ENCODE data around the gene DSC2.
"Not testable (repeated sequence)": the region's sequence is repeated elsewhere in the genome, so short reads cannot be mapped to it uniquely, and the experiment has no call there.

Gene DSC2

DNA sequence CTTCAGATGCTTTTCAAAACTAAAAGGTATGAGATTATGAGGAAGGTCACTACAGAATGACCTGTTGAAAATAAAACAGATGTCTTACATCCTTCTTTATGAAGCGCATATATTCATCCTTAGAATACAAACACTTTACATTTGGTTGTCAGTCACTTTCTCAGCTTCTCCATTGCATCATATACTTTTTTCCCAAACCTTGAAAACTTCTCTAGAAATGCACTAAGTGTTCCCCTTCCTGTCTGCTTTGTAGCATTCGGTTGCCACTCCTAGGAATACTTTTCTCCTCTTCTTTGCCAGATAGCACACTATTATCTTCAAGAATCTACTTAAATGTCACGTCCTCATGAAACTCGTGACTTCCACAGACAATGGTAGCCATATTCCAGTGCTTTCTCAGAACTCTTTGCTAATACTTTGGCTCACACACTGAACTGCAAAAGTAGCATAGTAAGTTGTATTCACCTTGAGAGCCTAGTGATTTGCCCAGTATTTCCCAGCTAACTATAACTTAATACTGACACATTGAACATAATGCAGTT, 32.8 kb upstream of the DSC2 start:
- CTCF ChIA-PET, result no interaction called here
- TF ChIP-seq, protein P1, sequence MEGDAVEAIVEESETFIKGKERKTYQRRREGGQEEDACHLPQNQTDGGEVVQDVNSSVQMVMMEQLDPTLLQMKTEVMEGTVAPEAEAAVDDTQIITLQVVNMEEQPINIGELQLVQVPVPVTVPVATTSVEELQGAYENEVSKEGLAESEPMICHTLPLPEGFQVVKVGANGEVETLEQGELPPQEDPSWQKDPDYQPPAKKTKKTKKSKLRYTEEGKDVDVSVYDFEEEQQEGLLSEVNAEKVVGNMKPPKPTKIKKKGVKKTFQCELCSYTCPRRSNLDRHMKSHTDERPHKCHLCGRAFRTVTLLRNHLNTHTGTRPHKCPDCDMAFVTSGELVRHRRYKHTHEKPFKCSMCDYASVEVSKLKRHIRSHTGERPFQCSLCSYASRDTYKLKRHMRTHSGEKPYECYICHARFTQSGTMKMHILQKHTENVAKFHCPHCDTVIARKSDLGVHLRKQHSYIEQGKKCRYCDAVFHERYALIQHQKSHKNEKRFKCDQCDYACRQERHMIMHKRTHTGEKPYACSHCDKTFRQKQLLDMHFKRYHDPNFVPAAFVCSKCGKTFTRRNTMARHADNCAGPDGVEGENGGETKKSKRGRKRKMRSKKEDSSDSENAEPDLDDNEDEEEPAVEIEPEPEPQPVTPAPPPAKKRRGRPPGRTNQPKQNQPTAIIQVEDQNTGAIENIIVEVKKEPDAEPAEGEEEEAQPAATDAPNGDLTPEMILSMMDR (conservative IDR thresholded peaks at IDR 0.05; ENCODE audit: low read depth), result no peak
- DNase-seq (ENCODE audit: low spot score), result no peak
- H3K27ac ChIP-seq, result no peak overlapping the region
- POLR2A ChIA-PET (ENCODE audit: low non-redundant PET), result no interaction called here

DNA sequence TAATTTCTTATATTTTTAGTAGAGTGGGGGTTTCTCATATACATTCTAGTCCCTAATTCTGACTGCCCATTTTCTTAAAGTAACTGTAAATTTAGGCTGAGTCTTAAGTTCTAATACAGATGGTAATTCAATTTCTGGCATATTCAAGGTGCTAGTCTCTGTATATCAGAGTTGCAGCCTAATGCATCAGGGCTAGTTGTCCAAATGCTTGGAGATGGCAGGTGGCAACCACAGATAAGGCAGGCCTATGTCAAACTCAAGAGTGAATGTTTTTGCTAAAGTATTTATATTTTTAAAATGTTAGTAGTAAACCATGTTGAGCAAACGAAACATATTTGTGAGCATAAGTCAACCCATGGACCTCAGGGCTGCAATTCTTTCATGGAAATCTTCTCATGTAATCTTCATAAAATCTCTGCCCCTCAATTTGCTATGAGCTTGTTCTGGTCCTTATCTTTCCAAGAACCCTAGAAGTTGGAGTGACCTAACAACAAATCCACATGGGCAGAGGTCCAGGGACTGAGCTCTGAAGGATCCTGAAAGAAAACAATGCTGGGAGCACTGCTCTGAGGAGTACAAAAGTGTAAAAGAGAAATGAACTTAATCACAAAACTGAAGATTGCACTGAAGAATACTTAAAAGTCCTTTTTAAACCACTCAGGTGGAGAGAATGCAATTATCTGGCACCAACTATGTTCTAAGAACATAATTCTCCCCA, 27.3 kb upstream of the DSC2 start:
- no peak overlapping the region for H3K27ac ChIP-seq
- TF ChIP-seq, protein P1 (conservative IDR thresholded peaks at IDR 0.05; ENCODE audit: low read depth), result no peak
- no peak for DNase-seq (ENCODE audit: low spot score)
- ChIA-PET POLR2A (ENCODE audit: low non-redundant PET) (no interaction called here), CTCF (no interaction called here)

DNA sequence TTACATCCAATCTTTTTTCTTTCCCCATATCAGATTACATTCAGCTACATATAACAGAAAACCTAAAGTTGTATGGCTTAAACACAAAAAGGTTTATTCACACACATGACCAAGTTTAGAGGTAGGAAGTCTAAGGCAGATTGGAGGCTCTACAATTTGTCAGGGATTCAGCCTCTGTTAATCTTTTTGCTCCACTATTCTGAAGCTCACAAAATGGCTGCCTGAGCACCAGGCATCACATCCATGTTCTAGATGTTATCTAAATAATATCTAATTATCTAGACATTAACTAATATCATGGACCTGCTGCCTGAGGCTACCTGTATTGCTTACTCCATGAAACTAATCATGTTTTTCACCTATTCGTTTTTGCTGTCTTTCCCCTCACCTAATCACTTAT, 23.7 kb upstream of the DSC2 start:
- POLR2A ChIA-PET (ENCODE audit: low non-redundant PET), result no interaction called here
- CTCF ChIA-PET, result no interaction called here
- no peak overlapping the region for H3K27ac ChIP-seq
- no peak for DNase-seq (ENCODE audit: low spot score)
- TF ChIP-seq, protein P1 (conservative IDR thresholded peaks at IDR 0.05; ENCODE audit: low read depth), result no peak

DNA sequence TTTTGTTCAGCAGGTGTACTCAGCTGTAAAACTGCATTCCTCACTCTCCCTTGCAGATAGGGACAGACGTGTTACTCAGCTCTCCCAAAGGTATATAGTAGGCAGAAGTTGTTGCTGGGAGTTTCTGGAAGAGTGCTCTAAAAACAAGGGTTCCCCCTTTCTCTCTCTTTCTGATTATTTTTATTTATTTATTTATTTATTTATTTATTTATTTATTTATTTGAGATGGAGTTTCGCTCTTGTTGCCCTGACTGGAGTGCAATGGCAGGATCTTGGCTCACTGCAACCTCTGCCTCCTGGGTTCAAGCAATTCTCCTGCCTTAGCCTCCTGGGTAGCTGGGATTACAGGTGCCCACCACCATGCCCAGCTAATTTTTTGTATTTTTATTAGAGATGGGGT, 20.9 kb upstream of the DSC2 start:
- DNase-seq (ENCODE audit: low spot score); H3K27ac ChIP-seq; CTCF ChIA-PET: not testable (repeated sequence)
- POLR2A ChIA-PET (ENCODE audit: low non-redundant PET), result interaction anchor here (0.6 kb wide), 1 partner anchor 23 kb away, joined by 3 read pairs; no protein-coding TSS in a partner anchor

DNA sequence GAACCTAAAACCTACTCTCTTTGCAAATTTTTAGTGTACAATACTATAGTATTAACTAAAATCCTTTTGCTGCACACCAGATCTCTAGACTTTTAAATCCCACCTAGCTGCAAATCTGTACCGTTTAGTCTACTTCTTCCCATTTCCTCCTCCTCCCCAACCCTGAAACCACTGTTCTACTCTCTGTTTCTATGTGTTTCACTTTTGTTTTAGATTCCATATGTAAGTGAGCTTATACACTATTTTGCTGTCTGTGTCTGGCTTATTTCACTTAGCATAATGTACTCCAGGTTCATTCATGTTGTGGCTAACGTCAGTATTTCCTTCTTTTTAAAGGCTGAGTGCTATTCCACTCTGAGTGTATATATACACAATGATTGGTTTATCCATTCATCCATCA, 18.4 kb upstream of the DSC2 start:
- DNase-seq (ENCODE audit: low spot score), result no peak
- ChIA-PET POLR2A (ENCODE audit: low non-redundant PET) (no interaction called here), CTCF (no interaction called here)
- TF ChIP-seq, protein P1 (conservative IDR thresholded peaks at IDR 0.05; ENCODE audit: low read depth), result no peak
- no peak overlapping the region for H3K27ac ChIP-seq

DNA sequence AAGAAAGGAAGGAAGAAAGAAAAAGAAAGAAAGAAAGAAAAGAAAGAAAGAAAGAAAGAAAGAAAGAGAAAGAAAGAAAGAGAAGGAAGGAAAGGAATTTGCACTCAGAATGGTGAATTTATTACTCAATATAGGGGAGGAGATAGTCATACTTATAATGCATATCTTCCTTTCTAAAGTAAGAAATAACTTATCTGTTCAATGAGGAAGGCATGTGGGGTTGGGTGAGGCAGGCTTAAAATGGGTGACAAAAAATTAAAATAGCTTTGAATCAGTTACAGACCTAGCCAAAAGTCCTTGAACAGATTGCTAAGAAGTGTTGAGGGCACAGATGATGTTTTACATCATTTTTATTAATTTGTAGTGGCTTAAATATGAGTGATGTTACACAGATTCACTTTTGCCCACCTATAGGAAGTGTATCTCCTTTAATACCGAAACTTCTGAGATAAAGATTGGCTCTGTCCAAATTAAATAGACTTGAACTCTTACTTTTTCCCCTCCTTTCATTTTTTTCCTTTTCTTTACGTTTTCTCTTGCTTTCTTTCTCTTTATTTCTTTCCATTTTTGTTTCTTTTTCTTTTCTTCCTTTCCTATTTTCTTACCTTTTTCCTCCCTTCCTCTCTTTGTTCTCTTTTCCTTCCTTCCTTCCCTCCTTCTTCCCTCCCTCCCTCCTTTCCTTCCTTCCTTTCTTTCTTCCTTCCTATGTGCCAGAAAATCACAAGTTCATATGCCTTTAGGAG, 14.8 kb upstream of the DSC2 start:
- POLR2A ChIA-PET (ENCODE audit: low non-redundant PET), result no interaction called here
- TF ChIP-seq, protein P1 (conservative IDR thresholded peaks at IDR 0.05; ENCODE audit: low read depth), result no peak
- H3K27ac ChIP-seq, result no peak overlapping the region
- CTCF ChIA-PET, result interaction anchor here (0.6 kb wide), 1 partner anchor 89 kb away, joined by 3 read pairs; no protein-coding TSS in a partner anchor
- no peak for DNase-seq (ENCODE audit: low spot score)

DNA sequence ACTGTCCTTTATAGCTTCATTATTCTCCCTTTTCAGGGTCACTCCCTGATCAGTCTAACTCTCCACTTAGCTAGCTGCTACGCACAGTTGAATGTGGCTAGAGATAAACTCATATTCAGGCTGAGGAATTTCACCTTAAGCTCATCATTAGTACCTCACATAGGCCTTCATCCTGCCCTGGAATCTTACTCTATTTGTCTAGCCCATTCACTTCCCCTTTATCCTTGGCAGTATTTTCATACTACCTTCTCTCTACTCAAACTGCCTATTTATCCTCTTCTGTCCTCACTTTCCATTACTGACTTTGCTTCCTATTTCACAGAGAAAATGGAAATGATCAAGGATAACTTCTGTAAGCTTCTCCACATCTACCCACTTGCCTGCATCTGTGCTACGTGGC, 10.6 kb upstream of the DSC2 start:
- DNase-seq (ENCODE audit: low spot score), result no peak
- TF ChIP-seq, protein P1 (conservative IDR thresholded peaks at IDR 0.05; ENCODE audit: low read depth), result no peak
- no peak overlapping the region for H3K27ac ChIP-seq
- ChIA-PET POLR2A (ENCODE audit: low non-redundant PET) (no interaction called here), CTCF (interaction anchor here (0.7 kb wide), 1 partner anchor 10 kb away, joined by 3 read pairs; no protein-coding TSS in a partner anchor)

Data from RWPE1 (cell line).